GM12878 (cell line): ENCODE results near the gene ZBED4. TPM values are rescaled to one million over a fixed set of nuclear protein-coding genes. Genes with fewer than 3 reads are reported as not detected.

Source experiments
- ATAC-seq: fragments of 200-7000 bp; cut with Tn5 transposase; 3 replicates; pipeline ENCODE4 v1.9.1; 2020; ENCODE audit warnings: mild to moderate bottlenecking, moderate library complexity
- BruUV-seq: library from RNA; stranded (reverse); fragments of 400-500 nt; replicated peaks from 2 replicates; lab custom pipeline; 2021; lab: Mats Ljungman, UMichigan
- CTCF ChIA-PET: fragments of 300-600 bp; sonication (Branson Sonifier 250); formaldehyde crosslinking; extraction: SDS; loops from one replicate; lab custom pipeline; 2021; ENCODE audit warnings: inconsistent platforms; lab: Yijun Ruan, JAX
- POLR2A ChIA-PET: fragments of 350-600 bp; formaldehyde crosslinking; extraction: SDS; loops from one replicate; lab custom pipeline; 2021; ENCODE audit warnings: inconsistent platforms; lab: Charles Lee
- RAD21 ChIA-PET: fragments of 300-600 bp; sonication (Branson Sonifier 250); formaldehyde crosslinking; loops from one replicate; lab custom pipeline; 2023; ENCODE audit warnings: antibody characterized with exemption; ENCODE audit not compliant: unreplicated experiment; lab: Charles Lee
- SMC1A ChIA-PET: fragments of 300-600 bp; sonication (Branson Sonifier 250); formaldehyde crosslinking; loops from one replicate; lab custom pipeline; 2023; ENCODE audit not compliant: unreplicated experiment, uncharacterized antibody; lab: Charles Lee
- DNase-seq: peaks from one replicate; pipeline ENCODE4 v3.0.0-alpha.2; 2011; ENCODE audit warnings: low read depth, low spot score
- FAIRE-seq: peaks from 3 replicates; lab custom pipeline; 2011; peaks lifted over from hg19 to GRCh38; lab: Jason Lieb, UNC
- H2AFZ ChIP-seq: 2 replicates; pipeline ENCODE4 v1.6.0; 2011; ENCODE audit warnings: low read depth, low read length, control low read depth; ENCODE audit not compliant: control insufficient read depth
- H3K27ac ChIP-seq: 2 replicates; pipeline ENCODE4 v1.5.1; 2011; ENCODE audit warnings: control low read depth; ENCODE audit not compliant: control insufficient read depth, insufficient read depth
- H3K27me3 ChIP-seq, 2 experiments: replicated peaks in 1 of 2; 2 replicates each; pipeline versions ENCODE4 v1.6.0 to v1.6.1; 2011; ENCODE audit warnings: low read length in 1 of 2; ENCODE audit not compliant: control insufficient read depth in 2 of 2, insufficient read depth in 2 of 2
- H3K36me3 ChIP-seq, 2 experiments: 2 replicates each; pipeline ENCODE4 v1.5.1; 2011; ENCODE audit warnings: low read length in 1 of 2; ENCODE audit not compliant: control insufficient read depth in 2 of 2, insufficient read depth in 2 of 2
- H3K4me1 ChIP-seq: 2 replicates; pipeline ENCODE4 v1.6.1; 2011; ENCODE audit warnings: mild to moderate bottlenecking, low read length, moderate library complexity, mixed read lengths; ENCODE audit not compliant: control insufficient read depth, insufficient read depth
- H3K4me2 ChIP-seq: 2 replicates; pipeline ENCODE4 v1.6.0; 2011; ENCODE audit warnings: control low read depth; ENCODE audit not compliant: control insufficient read depth, insufficient read depth
- H3K4me3 ChIP-seq: fragments of 200-600 bp; sonication (generic); 2 replicates; pipeline ENCODE4 v1.5.1; 2016
- H3K79me2 ChIP-seq: 2 replicates; pipeline ENCODE4 v1.6.0; 2011; ENCODE audit warnings: low read length; ENCODE audit not compliant: control insufficient read depth, insufficient read depth
- H3K9ac ChIP-seq: 2 replicates; pipeline ENCODE4 v1.8.0; 2011; ENCODE audit warnings: low read length, control low read depth, mixed read lengths; ENCODE audit not compliant: control insufficient read depth, insufficient read depth
- H3K9me3 ChIP-seq: replicated peaks from 3 replicates; pipeline ENCODE4 v1.5.1; 2011; ENCODE audit warnings: mild to moderate bottlenecking, low read length; ENCODE audit not compliant: control insufficient read depth, insufficient read depth
- H4K20me1 ChIP-seq: 2 replicates; pipeline ENCODE4 v1.6.0; 2011; ENCODE audit not compliant: control insufficient read depth, insufficient read depth
- BACH1 ChIP-seq: fragments of 450-650 bp; IDR thresholded peaks from 2 replicates; pipeline ENCODE4 v1.6.1; 2017; ENCODE audit warnings: mild to moderate bottlenecking, borderline replicate concordance
- BMI1 ChIP-seq: fragments of 450-650 bp; IDR thresholded peaks from 2 replicates; pipeline ENCODE4 v1.6.1; 2016; ENCODE audit warnings: mild to moderate bottlenecking, moderate library complexity, borderline replicate concordance
- FOXM1 ChIP-seq: IDR thresholded peaks from 2 replicates; pipeline ENCODE4 v1.6.1; 2012; ENCODE audit warnings: low read depth, mild to moderate bottlenecking, inconsistent platforms, low read length, moderate library complexity
- KDM1A ChIP-seq: fragments of 200-600 bp; sonication (generic); IDR thresholded peaks from 2 replicates; pipeline ENCODE4 v1.6.1; 2016; ENCODE audit warnings: borderline replicate concordance
- NBN ChIP-seq: fragments of 450-650 bp; IDR thresholded peaks from 2 replicates; pipeline ENCODE4 v1.6.1; 2016
- PAX5 ChIP-seq: IDR thresholded peaks from 2 replicates; pipeline ENCODE4 v1.6.1; 2011; ENCODE audit warnings: low read depth, low read length, borderline replicate concordance
- ZNF274 ChIP-seq: IDR thresholded peaks from one replicate; pipeline ENCODE4 v1.8.0; 2011; ENCODE audit not compliant: insufficient read length, insufficient read depth
- WGBS: methylation state at CpG from one replicate; pipeline ENCODE4 v1.1.6; 2016; ENCODE audit warnings: low lambda C conversion rate; ENCODE audit not compliant: insufficient replicate concordance, insufficient coverage; ENCODE audit errors: missing lambda C conversion rate; 5-methylcytosine and 5-hydroxymethylcytosine counted together
- in situ Hi-C: fragments of 300-500 bp; cut with MboI; formaldehyde crosslinking; loops from 9 replicates; pipeline ENCODE4 v1.14.3; 2018; ENCODE audit warnings: mixed read lengths
- intact Hi-C: fragments of 100-400 bp; cut with micrococcal nuclease; formaldehyde crosslinking; loops from one replicate; pipeline ENCODE4 v1.14.2; 2022; ENCODE audit not compliant: unreplicated experiment
- polyA plus RNA-seq, 11 experiments: library from polyadenylated mRNA; depleted of rRNA in 4 of 11; unstranded in 6 of 11; stranded (reverse) in 5 of 11; fragments of >200 nt; fragmentation: Nextera tagmentation in 4 of 11; fragmentation: Illumina TruSeq in 1 of 11; extraction: Ambion mirVana in 4 of 11; extraction: Trizol in 1 of 11; gene quantifications; 1 replicate in 1 of 11; 2 replicates in 10 of 11; pipeline versions ENCODE4 v1.2.1 to v1.2.3, GENCODE V29; 2011 to 2016; ENCODE audit warnings: inconsistent platforms in 2 of 11, missing spikeins in 2 of 11, low read depth in 1 of 11
- total RNA-seq, 4 experiments: library from RNA; depleted of rRNA in 3 of 4; stranded (reverse); fragments of >200 nt in 3 of 4; fragmentation: Illumina TruSeq in 1 of 4; extraction: Trizol in 1 of 4; gene quantifications; 2 replicates each; pipeline versions ENCODE4 v1.2.1 to v1.2.3, GENCODE V29; 2013 to 2021
- TF ChIP-seq, protein P1 (sequence below): IDR thresholded peaks from 2 replicates; pipeline ENCODE4 v1.6.1; 2011; ENCODE audit warnings: borderline replicate concordance, low read depth, mild to moderate bottlenecking, moderate library complexity, low read length; ENCODE audit not compliant: insufficient read depth, poor library complexity, severe bottlenecking
- TF ChIP-seq, protein P2 (sequence below): fragments of 450-650 bp; formaldehyde crosslinking; IDR thresholded peaks from 2 replicates; pipeline ENCODE4 v1.4.0; 2020; ENCODE audit warnings: mild to moderate bottlenecking, moderate library complexity
- TF ChIP-seq, protein P3 (sequence below): fragments of 150-350 bp; IDR thresholded peaks from 2 replicates; pipeline ENCODE4 v1.6.1; 2014; ENCODE audit warnings: mild to moderate bottlenecking, low read depth, low read length
- TF ChIP-seq, protein P4 (sequence below): IDR thresholded peaks from 2 replicates; pipeline ENCODE4 v1.6.1; 2011; ENCODE audit warnings: borderline replicate concordance, low read depth, mild to moderate bottlenecking, moderate library complexity, mixed read lengths, low read length; ENCODE audit not compliant: insufficient read depth; ENCODE audit errors: extremely low read length

Gene ZBED4
- total and polyA plus RNA-seq, 10 of the 15 experiments (the other 5 are each of a cell fraction or from before 2014, with no cell fraction given), result 2.3 to 21.6 (median 12.8) TPM

DNA sequence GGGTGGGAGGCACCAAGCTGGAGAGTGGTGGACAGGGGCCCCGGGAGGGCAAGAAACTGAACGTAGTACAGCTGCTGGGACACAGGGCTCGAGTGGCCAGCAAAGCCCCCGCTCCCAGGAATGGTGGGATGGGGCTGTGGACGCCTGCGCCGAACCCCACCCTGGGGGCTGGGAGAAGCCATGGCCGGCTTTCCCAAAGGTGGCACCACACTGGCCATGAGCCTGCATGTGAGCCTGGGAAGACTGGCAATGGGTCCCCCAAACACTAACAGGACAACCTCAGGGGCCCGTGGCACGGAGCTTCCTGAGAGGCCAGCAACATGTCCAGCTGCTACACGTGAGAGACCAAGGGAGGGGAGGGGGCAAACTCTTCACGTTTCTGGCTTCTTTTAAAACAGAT lies 60.6 kb downstream of the ZBED4 start:
- Histone ChIP-seq H2AFZ (no peak overlapping the region), H3K27ac (no peak overlapping the region), H3K9me3 (no peaks in the 10 kb centered on the region), H3K27me3 (no peaks in the 10 kb centered on the region), H3K4me3 (no peak overlapping the region), H3K79me2 (peaks cover 23% of the 10 kb centered on the region), H3K4me1 (peaks cover 8% of the 10 kb centered on the region), H3K36me3 (peaks cover 0 to 5% of the 10 kb centered on the region in 2 experiments; a peak in 3 of 4 replicates), H3K4me2 (no peak overlapping the region), H4K20me1 (no peaks in the 10 kb centered on the region), H3K9ac (no peak overlapping the region)
- WGBS, result 90% methylated on average over 9 of the region's 12 CpGs
- in situ Hi-C loops (no loop called here), intact Hi-C loops (no loop called here)
- ChIA-PET CTCF (interaction anchor here (1.2 kb wide), 1 partner anchor 11 kb away, joined by 3 read pairs; no protein-coding TSS in a partner anchor), RAD21 (no interaction called here), POLR2A (no interaction called here), SMC1A (interaction anchor here (0.9 to 3.0 kb wide), 2 partner anchors 32 to 34 kb away, joined by 3 to 8 read pairs; no protein-coding TSS in a partner anchor)
- DNase-seq (no peak), FAIRE-seq (no peak), ATAC-seq (no peak)
- TF ChIP-seq KDM1A (no peak), ZNF274 (no peak), NBN (no peak), FOXM1 (no peak), PAX5 (no peak), BMI1 (no peak), BACH1 (no peak)
- TF ChIP-seq, protein P1, sequence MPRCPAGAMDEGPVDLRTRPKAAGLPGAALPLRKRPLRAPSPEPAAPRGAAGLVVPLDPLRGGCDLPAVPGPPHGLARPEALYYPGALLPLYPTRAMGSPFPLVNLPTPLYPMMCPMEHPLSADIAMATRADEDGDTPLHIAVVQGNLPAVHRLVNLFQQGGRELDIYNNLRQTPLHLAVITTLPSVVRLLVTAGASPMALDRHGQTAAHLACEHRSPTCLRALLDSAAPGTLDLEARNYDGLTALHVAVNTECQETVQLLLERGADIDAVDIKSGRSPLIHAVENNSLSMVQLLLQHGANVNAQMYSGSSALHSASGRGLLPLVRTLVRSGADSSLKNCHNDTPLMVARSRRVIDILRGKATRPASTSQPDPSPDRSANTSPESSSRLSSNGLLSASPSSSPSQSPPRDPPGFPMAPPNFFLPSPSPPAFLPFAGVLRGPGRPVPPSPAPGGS, result no peak
- TF ChIP-seq, protein P2, sequence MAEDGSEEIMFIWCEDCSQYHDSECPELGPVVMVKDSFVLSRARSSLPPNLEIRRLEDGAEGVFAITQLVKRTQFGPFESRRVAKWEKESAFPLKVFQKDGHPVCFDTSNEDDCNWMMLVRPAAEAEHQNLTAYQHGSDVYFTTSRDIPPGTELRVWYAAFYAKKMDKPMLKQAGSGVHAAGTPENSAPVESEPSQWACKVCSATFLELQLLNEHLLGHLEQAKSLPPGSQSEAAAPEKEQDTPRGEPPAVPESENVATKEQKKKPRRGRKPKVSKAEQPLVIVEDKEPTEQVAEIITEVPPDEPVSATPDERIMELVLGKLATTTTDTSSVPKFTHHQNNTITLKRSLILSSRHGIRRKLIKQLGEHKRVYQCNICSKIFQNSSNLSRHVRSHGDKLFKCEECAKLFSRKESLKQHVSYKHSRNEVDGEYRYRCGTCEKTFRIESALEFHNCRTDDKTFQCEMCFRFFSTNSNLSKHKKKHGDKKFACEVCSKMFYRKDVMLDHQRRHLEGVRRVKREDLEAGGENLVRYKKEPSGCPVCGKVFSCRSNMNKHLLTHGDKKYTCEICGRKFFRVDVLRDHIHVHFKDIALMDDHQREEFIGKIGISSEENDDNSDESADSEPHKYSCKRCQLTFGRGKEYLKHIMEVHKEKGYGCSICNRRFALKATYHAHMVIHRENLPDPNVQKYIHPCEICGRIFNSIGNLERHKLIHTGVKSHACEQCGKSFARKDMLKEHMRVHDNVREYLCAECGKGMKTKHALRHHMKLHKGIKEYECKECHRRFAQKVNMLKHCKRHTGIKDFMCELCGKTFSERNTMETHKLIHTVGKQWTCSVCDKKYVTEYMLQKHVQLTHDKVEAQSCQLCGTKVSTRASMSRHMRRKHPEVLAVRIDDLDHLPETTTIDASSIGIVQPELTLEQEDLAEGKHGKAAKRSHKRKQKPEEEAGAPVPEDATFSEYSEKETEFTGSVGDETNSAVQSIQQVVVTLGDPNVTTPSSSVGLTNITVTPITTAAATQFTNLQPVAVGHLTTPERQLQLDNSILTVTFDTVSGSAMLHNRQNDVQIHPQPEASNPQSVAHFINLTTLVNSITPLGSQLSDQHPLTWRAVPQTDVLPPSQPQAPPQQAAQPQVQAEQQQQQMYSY (CRISPR knock-in tag), result no peak
- TF ChIP-seq, protein P3, sequence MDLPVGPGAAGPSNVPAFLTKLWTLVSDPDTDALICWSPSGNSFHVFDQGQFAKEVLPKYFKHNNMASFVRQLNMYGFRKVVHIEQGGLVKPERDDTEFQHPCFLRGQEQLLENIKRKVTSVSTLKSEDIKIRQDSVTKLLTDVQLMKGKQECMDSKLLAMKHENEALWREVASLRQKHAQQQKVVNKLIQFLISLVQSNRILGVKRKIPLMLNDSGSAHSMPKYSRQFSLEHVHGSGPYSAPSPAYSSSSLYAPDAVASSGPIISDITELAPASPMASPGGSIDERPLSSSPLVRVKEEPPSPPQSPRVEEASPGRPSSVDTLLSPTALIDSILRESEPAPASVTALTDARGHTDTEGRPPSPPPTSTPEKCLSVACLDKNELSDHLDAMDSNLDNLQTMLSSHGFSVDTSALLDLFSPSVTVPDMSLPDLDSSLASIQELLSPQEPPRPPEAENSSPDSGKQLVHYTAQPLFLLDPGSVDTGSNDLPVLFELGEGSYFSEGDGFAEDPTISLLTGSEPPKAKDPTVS, result no peak
- TF ChIP-seq, protein P4, sequence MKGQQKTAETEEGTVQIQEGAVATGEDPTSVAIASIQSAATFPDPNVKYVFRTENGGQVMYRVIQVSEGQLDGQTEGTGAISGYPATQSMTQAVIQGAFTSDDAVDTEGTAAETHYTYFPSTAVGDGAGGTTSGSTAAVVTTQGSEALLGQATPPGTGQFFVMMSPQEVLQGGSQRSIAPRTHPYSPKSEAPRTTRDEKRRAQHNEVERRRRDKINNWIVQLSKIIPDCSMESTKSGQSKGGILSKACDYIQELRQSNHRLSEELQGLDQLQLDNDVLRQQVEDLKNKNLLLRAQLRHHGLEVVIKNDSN, result no peak
- BruUV-seq, result no TSS peak
